MCF 10A (cell line): Measurements from ENCODE around the gene ABCG4. TPM values are rescaled to one million over a fixed set of nuclear protein-coding genes. Genes with fewer than 3 reads are reported as not detected.

Source experiments
- BruUV-seq: library from RNA; stranded (reverse); fragments of 400-500 nt; replicated peaks from 2 replicates; lab custom pipeline; 2021; lab: Mats Ljungman, UMichigan
- CTCF ChIA-PET: fragments of 300-600 bp; sonication (Branson Sonifier 250); formaldehyde crosslinking; extraction: SDS; loops from one replicate; lab custom pipeline; 2021; ENCODE audit warnings: antibody characterized with exemption, inconsistent platforms; lab: Yijun Ruan, JAX
- POLR2A ChIA-PET: fragments of 300-600, 350-650 bp; sonication (Branson Sonifier 250); formaldehyde crosslinking; extraction: SDS; loops from one replicate; lab custom pipeline; 2020; ENCODE audit warnings: antibody characterized with exemption, inconsistent platforms; lab: Yijun Ruan, JAX
- DNase-seq: peaks from one replicate; pipeline ENCODE4 v3.0.0-alpha.2; 2018; ENCODE audit not compliant: unreplicated experiment
- H3K27ac Mint-ChIP-seq: one replicate; pipeline ENCODE4 v1.8.0; 2022; ENCODE audit warnings: mild to moderate bottlenecking, low read depth, mixed read lengths; ENCODE audit not compliant: unreplicated experiment
- H3K27me3 Mint-ChIP-seq: one replicate; pipeline ENCODE4 v1.8.0; 2022; ENCODE audit warnings: mixed read lengths; ENCODE audit not compliant: insufficient read depth, unreplicated experiment
- H3K36me3 Mint-ChIP-seq: one replicate; pipeline ENCODE4 v1.8.0; 2022; ENCODE audit warnings: mild to moderate bottlenecking, moderate library complexity, mixed read lengths; ENCODE audit not compliant: insufficient read depth, unreplicated experiment
- H3K4me1 Mint-ChIP-seq: one replicate; pipeline ENCODE4 v1.8.0; 2022; ENCODE audit warnings: mixed read lengths; ENCODE audit not compliant: insufficient read depth, unreplicated experiment
- H3K4me3 Mint-ChIP-seq: one replicate; pipeline ENCODE4 v1.8.0; 2022; ENCODE audit warnings: mild to moderate bottlenecking, moderate library complexity, mixed read lengths; ENCODE audit not compliant: unreplicated experiment
- H3K9me3 Mint-ChIP-seq: one replicate; pipeline ENCODE4 v1.8.0; 2022; ENCODE audit warnings: mixed read lengths; ENCODE audit not compliant: unreplicated experiment
- intact Hi-C: fragments of 100-400 bp; cut with micrococcal nuclease; formaldehyde crosslinking; loops from 2 replicates; pipeline ENCODE4 v1.14.1; 2022
- total RNA-seq: library from RNA; stranded (reverse); gene quantifications from 2 replicates; pipeline ENCODE4 v1.2.3, GENCODE V29; 2022
- TF ChIP-seq, protein P1 (sequence below): fragments of 200-600 bp; IDR thresholded peaks from one replicate; pipeline ENCODE4 v1.8.0; 2022; ENCODE audit warnings: antibody characterized with exemption, mild to moderate bottlenecking; ENCODE audit not compliant: unreplicated experiment

ABCG4 gene
- total RNA-seq, 1 experiment from 2014 or later, result not detected

DNA sequence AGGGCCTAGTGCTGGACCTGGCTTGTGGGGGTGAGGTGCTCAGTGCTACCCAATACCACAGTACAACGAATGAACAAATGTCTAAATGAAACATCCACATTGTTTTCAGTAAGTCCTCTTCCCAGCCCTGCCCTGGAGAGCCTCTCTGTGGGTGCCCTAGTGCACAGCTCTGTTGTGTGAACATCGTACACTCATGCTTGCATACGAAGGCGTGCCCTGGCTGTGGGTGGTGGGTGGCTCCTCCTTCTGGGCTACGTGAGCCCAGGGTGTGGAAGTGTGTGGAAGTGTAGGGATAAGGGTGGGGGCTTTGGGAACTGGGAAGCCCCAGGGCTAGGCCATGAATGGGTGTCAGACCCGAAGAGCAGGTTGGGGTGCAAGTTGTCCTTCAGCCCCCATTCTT is 19.1 kb downstream of the ABCG4 start:
- Mint-ChIP-seq H3K27me3 (no peaks in the 10 kb centered on the region), H3K36me3 (no peaks in the 10 kb centered on the region), H3K4me3 (peak overlapping the region; percentile 82), H3K27ac (peak overlapping the region; percentile 54), H3K9me3 (no peaks in the 10 kb centered on the region), H3K4me1 (peaks cover 15% of the 10 kb centered on the region)
- peak; percentile 23 for DNase-seq
- ChIA-PET POLR2A (interaction anchor here (0.7 to 3.8 kb wide), 4 partner anchors 22 to 189 kb away, joined by 3 to 21 read pairs (median 4); partner anchors contain the start of genes DPAGT1 and HMBS), CTCF (interaction anchor here (0.7 to 5.4 kb wide), 7 partner anchors 9 to 71 kb away, joined by 3 to 43 read pairs (median 3); partner anchors contain the start of gene CBL)
- intact Hi-C loops, result loop anchor here (2.0 kb wide), 1 partner anchor 29 kb away; no protein-coding TSS in a partner anchor
- no TSS peak for BruUV-seq
- TF ChIP-seq, protein P1, sequence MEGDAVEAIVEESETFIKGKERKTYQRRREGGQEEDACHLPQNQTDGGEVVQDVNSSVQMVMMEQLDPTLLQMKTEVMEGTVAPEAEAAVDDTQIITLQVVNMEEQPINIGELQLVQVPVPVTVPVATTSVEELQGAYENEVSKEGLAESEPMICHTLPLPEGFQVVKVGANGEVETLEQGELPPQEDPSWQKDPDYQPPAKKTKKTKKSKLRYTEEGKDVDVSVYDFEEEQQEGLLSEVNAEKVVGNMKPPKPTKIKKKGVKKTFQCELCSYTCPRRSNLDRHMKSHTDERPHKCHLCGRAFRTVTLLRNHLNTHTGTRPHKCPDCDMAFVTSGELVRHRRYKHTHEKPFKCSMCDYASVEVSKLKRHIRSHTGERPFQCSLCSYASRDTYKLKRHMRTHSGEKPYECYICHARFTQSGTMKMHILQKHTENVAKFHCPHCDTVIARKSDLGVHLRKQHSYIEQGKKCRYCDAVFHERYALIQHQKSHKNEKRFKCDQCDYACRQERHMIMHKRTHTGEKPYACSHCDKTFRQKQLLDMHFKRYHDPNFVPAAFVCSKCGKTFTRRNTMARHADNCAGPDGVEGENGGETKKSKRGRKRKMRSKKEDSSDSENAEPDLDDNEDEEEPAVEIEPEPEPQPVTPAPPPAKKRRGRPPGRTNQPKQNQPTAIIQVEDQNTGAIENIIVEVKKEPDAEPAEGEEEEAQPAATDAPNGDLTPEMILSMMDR, result no peak

DNA sequence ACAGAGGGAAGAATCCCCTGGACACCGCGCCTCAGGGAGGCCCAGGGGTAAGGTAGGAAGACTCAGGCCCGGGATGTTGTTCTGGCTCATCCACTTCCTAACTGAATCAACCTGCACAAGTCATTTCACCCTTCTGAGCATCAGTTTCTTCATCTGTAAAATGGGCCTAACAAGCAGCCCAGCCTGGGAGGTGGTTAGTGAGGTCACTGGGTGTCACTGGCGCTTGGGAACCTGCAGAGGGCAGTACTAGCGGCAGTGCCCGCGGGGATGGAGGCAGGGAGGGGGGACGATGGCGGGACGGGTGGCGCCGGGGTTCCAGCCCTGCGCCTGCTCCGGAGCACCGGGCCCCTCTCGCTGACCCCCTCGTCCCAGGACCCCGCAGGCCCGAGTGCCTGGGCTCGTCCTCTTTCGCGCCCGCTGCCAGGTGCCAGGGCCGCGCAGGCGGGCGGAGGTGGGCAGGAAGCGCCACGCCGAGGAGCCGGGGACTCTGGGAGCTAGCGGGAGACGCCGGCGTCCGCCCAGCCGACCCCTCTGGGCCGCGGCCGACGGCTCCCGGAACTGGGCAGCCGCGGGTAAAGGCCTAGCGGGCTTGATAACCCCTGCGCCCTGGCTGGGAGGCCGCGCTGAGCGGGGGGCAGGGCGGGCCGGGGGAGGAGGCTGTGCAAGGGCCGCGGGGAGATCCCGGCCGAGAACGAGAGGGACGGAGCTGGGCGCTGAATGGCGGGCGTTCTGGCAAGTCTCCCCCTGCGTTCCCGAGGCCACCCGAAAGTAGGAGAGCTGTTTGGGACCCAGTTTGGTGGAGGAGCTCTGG is 19.8 kb downstream of the ABCG4 start, which contains the start of gene NLRX1:
Gene NLRX1 (plus strand): TSS at position 255 of the 811 bp plus-strand sequence. CDS start 2,679 bp downstream, outside the sequence.
- Mint-ChIP-seq H3K27ac (peak within 1 kb of the TSS; percentile 54), H3K9me3 (no peaks in the 10 kb centered on the region), H3K36me3 (no peaks in the 10 kb centered on the region), H3K4me1 (peaks cover 15% of the 10 kb centered on the region), H3K27me3 (no peaks in the 10 kb centered on the region), H3K4me3 (peak within 1 kb of the TSS; percentile 82)
- intact Hi-C loops, result loop anchor here (2.0 kb wide), 1 partner anchor 28 kb away; no protein-coding TSS in a partner anchor
- ChIA-PET CTCF (interaction anchor here (0.5 to 5.4 kb wide), 22 partner anchors 8 to 302 kb away, joined by 3 to 43 read pairs (median 4); partner anchors contain the start of gene CBL), POLR2A (interaction anchor here (0.6 to 3.8 kb wide), 14 partner anchors 9 to 969 kb away, joined by 3 to 21 read pairs (median 4); partner anchors contain the start of genes C2CD2L, CBL, DPAGT1 and HINFP)
- peak; percentile 85 for DNase-seq
- BruUV-seq, result TSS peak; percentile 46
- TF ChIP-seq, protein P1, result peak; percentile 86

DNA sequence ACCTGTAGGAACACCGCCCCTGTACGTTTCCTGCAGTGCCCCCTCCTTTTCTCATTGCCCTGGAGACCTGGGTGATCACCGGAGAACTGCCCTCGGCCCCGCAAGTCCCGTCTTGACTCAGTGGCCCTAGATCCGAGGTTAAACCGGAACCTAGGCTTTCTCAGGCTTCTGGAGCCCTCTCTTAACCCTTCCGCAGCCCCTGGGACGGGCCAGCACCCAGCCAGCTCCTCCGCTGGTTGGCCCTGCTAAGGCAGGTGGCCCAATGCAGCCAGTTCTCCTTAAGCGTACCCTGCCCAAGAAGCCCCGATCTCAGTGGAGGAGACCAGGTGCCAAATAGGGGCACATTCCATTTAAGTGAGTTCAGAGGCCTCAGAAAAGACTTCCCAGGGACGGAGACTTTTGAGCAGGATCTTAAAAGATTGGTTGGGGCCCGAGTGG is 20.4 kb downstream of the ABCG4 start:
- POLR2A ChIA-PET, result interaction anchor here (0.6 to 3.8 kb wide), 14 partner anchors 9 to 968 kb away, joined by 3 to 21 read pairs (median 4); partner anchors contain the start of genes C2CD2L, CBL, DPAGT1 and HINFP
- BruUV-seq, result no TSS peak
- CTCF ChIA-PET, result interaction anchor here (0.5 to 5.4 kb wide), 21 partner anchors 8 to 301 kb away, joined by 3 to 43 read pairs (median 4); partner anchors contain the start of gene CBL
- Mint-ChIP-seq H3K4me3 (peak overlapping the region; percentile 82), H3K27ac (peak overlapping the region; percentile 49), H3K9me3 (no peaks in the 10 kb centered on the region), H3K36me3 (no peaks in the 10 kb centered on the region), H3K4me1 (peaks cover 15% of the 10 kb centered on the region), H3K27me3 (no peaks in the 10 kb centered on the region)
- DNase-seq, result peak; percentile 65
- TF ChIP-seq, protein P1, result no peak
- intact Hi-C loops, result loop anchor here (2.0 kb wide), 1 partner anchor 28 kb away; no protein-coding TSS in a partner anchor

DNA sequence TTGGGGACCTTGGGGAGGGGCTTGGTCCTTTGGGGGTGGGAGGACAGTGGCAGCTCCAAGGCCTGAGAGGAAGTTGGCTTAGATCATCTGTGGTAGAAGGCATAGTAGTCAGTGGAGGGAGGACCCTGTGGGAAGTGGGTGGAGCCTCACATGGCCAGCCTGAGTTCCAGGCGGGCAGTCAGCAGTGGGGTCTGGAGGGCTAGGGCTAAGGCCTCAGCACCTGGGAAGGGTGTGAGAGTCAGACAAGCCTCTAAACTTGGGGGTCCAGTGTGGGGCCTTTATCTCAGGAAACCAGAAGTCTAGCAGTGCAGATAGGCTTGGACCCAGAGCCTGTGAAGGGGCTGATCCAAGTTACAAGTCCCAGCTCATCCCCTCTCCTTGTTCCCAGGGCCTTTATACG is 23.7 kb downstream of the ABCG4 start:
- CTCF ChIA-PET, result interaction anchor here (0.6 kb wide), 1 partner anchor 110 kb away, joined by 3 read pairs; no protein-coding TSS in a partner anchor

More for the DNA sequence above, 23.7 kb downstream of the ABCG4 start:
- peaks cover 11% of the 10 kb centered on the region for H3K36me3 Mint-ChIP-seq
- no peak overlapping the region for H3K4me3 Mint-ChIP-seq
- POLR2A ChIA-PET, result no interaction called here
- no TSS peak for BruUV-seq
- TF ChIP-seq, protein P1, result no peak
- no peaks in the 10 kb centered on the region for H3K9me3 Mint-ChIP-seq
- intact Hi-C loops, result no loop called here
- no peak overlapping the region for H3K27ac Mint-ChIP-seq
- H3K27me3 Mint-ChIP-seq, result no peaks in the 10 kb centered on the region
- H3K4me1 Mint-ChIP-seq, result peaks cover 6% of the 10 kb centered on the region
- no peak for DNase-seq
